Cerebellar nuclear complex (tissue), 1 donor: Measurements from ENCODE around the gene ITGB3.

ENCODE experiments used
- DNase-seq, 2 experiments: peaks; one replicate each; lab custom pipeline; 2025; lab: John Stamatoyannopoulos, UW

ITGB3 gene

DNA sequence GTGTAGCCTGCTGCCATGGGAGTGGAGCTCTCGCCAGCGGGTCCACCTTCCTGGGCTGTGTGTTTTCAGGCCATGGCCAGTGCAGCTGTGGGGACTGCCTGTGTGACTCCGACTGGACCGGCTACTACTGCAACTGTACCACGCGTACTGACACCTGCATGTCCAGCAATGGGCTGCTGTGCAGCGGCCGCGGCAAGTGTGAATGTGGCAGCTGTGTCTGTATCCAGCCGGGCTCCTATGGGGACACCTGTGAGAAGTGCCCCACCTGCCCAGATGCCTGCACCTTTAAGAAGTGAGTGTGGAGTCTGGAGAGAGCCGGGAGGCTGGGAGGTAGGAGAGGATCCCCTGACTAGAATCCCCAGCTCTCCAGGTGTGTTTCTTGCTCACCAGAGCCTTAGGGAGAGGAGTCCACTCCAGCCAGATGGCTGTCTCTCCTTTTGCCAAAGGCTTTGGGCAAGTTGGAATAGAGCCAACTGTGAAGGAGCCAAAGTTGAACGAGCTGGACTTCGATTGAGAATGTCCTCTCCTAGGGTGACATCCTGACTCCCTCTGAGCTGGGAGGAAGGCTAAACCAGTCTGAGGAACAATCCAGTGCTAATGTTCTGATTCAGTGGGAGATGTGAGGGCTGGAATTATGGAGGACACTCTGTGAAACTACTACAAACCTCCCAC is 45.7 kb downstream of the ITGB3 start:
- no peak for DNase-seq

DNA sequence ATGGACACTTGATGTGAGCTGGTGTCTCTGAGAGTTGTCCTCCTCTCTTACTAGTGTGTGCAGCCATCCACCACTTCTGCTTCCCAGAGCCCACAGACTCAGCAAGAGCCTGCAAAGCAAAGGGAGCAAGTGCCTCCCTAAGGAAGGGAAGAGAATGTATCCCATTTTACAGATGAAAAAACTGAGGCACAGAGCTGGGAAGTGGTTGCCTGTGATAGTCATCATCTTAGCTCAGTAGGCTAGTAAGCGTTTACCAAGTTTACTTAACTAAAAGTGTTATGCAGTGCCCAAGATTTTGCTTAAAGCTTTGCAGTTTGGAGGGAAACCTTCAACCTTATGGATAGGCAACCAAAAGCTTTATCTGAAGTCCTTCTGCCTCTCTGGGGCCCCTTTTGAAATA is 47.1 kb downstream of the ITGB3 start:
- no peak for DNase-seq

DNA sequence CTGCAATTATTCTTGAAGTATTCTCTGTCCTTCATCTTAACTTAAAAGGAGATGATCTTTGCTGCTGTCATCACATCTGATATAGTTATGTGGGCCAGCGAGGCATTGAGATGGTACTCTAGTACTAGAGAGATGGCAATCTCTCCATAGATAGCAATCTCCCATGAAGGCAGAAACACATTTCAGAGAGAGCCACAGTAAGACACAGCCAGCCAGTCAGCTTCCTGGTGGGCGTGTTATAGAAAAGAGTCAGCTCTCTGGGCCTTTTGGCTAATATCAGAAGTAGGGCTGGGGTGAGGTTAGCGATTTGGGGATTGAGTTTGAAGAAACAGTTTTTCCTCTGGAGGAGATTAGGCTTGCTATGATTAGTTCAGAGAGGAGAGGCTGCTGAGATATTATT is 47.5 kb downstream of the ITGB3 start:
- DNase-seq, result no peak

DNA sequence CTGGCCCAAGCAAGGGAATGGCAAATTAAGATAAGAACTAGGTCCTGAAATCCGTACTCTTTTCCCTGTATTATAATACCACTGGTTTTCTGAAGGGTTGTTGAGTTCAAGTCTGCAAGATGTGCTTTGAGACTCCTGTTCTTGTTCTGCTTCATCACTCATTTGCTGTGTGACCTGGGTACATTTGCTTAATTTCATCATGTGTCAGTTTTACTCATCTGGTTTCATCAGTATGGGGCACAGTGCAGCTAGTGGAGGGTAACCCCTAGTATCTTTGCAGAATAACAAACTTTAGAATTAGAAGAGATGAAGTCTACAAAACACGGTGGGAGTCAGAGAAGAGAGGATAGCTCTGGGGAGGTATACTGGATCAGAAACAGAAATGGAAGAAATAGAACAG is 48.2 kb downstream of the ITGB3 start:
- no peak for DNase-seq

DNA sequence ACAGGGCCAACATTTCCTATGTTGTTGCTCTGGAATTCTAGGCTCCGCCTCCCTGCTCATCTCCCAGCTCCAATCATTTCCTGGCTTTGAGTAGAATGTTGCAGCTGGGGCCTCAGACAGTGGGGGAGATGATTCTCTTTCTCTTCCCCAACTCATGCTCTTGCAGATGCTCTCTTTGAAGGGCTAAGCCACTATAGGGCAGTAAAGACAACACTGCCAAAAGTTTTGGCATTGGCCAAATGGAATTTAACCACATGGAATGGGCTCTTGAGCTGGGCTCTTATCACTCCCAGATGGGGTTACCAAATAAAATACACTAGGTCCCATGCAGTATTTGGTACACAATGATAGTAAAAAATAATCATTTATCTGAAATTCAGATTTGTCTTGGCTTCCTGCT is 50.6 kb downstream of the ITGB3 start:
- no peak for DNase-seq

DNA sequence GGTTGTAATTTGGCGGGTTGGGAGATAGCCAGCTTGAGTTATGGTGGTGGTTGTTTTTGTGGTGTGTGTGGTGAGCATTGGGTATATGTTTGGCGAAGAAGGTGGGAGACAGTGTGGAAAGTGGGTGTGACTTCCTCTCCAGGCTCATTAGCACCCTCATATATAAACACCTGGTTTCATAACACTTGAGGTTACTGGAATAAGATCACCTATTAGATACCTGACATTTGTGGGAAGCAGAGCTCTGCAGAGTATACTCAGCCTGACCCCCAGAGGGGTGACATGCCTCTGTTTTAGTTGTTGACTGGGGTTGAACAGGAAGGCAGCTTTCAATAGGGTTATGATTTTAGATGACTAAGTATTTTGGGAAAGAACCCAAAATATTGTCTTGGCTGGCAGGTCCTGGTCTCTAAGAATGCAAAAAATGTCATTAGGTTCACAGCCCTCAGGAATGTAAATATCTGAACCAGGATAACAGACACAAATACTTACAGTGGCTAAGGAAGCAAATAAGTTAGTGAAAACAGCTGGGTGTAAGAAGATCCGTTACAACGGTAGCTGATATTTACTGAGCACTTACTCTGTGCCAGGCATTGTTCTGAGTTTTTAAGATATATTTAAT is 51.8 kb downstream of the ITGB3 start:
- no peak for DNase-seq

DNA sequence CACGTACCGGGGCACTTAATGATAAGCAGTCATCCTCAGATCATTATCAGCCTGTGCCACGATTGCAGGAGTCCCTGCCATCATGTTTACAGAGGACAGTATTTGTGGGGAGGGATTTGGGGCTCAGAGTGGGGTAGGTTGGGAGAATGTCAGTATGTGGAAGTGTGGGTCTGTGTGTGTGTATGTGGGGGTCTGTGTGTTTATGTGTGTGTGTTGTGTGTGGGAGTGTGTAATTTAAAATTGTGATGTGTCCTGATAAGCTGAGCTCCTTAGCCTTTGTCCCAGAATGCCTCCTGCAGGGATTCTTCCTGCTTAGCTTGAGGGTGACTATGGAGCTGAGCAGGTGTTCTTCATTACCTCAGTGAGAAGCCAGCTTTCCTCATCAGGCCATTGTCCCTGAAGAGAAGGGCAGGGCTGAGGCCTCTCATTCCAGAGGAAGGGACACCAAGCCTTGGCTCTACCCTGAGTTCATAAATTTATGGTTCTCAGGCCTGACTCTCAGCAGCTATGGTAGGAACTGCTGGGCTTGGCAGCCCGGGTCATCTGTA is 56.6 kb downstream of the ITGB3 start:
- DNase-seq, result no peak

DNA sequence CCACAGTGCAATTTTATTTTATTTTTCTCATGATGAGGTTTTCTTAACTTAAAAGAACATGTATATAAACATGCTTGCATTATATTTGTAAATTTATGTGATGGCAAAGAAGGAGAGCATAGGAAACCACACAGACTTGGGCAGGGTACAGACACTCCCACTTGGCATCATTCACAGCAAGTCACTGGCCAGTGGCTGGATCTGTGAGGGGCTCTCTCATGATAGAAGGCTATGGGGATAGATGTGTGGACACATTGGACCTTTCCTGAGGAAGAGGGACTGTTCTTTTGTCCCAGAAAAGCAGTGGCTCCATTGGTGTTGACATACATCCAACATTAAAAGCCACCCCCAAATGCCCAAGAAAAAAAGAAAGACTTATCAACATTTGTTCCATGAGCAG is 57.8 kb downstream of the ITGB3 start:
- DNase-seq, result no peak

DNA sequence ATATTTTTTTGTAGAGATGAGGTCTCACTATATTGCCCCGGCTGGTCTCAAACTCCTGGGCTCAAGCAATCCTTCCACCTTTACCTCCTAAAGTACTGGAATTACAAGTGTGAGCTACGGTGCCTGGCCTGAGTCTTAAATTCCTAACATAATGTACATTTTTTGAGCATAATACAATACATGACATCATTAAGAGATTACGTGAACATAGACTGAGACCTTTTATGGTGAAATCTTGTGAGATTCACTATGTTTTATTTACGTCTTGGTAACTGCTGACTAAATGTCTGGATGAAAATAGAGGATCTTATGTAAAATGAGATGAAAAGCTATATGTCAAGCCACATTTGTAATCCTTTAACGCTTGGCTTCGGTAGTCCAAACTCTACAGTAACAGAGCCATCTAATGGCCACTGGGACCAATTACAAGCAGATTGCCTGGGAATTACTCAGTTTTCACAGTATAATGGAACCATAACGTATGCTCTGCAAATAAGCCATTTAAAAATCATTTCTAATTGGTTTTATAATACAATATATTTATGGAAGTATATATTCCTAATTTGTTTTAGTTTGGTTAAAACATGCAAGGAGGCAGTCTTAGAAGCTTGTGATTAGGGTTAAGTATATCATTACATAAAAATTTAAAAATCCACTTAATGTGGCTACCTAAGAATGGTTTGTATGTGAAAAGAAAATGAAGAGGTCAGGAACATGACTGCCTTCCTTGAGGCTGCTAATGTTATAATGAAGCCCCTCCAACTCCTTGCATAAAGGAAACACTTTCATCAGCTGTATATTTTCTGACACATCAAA is 62.0 kb downstream of the ITGB3 start:
- DNase-seq, result peak in 1 of 2 experiments; percentile 4

DNA sequence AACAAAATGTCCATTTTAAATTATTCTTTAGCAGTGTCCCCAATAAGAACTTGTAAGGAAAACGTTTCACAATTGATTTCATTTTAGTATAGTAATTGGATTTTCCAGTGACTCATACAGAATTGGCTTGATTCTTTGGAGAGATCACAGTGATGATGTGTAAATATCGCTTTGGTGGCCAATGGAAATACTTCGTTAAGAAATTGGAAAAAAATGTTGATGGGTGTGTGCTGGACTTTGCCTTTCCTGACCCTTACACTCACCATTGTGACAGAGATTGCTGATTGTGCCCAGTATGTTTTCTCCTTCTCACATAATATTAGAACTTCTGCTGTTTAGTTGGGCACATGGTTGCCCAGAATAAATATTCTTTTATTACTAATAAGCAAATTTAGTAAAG is 62.7 kb downstream of the ITGB3 start:
- no peak for DNase-seq

DNA sequence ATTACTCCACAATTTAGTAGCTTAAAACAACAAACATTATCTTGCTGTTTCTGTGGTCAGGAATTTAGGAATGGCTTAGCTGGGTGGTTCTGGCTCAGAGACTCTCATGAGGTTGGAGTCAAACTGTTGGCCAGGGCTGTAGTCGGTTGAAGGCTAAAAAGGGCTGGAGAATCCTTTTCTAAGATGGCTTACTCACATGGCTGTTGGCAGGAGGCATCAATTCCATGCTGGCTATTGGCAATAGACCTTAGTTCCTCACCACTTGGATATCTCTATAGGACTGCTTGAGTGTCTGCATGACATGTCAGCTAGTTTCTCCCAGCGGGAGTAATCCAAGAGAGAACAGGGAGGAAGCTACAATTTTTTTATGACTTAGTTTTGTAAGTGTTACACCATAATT is 63.5 kb downstream of the ITGB3 start:
- no peak for DNase-seq

DNA sequence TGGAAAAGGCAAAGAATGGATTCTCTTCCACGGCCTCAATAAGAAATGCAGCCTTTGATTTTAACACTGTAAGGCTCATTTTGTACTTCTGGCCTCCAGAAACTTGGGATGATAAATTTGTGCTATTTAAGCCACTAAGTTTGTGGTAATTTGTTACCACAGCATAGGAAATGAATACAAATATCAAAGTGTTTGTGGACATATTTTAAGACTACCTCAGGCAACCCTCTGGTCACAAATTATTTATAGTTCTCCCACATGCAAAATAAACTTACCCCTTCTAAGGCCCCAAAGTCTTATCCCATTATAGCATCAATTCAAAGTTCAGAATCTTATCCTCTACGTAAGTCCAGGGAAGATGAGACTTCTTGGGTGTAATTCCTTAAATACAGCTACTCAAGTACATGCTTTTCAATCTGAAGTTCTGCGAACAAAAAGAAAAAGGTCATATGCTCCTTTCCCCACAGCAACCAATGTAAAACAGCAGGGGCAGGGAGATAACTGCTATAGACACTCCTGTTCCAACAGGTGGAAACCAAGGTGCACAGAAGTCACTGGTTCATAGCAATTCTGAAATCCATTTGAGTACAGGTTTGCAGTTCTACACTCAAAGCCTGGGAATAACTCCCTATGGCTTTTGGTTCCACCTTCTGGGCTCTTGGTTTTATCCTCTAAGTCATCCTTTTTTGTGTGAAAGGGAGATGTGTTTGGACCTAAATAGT is 64.7 kb downstream of the ITGB3 start:
- DNase-seq, result no peak

DNA sequence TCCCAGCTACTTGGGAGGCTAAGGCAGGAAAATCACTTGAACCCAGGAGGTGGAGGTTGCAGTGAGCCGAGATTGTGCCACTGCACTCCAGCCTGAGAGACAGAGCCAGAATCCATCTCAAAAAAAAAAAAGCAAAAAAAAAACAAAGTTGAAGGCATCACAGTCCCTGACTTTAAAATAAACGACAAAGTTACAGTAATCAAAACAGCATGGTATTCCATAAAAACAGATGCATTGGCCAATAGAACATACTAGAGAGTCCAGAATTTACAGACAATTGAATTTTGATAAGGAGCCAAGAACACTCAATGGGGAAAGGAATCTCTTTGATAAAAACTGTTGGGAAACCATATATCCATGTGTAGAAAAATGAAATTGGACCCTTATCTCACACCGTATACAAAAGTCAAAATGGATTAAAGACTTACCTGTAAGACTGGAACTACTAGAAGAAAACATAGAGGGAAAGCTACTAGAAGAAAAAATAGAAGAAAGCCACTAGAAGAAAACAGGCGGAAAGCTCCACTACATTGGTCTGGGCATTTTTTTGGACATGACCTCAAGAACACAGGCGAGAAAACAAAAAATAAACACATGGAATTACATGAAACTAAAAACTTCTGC is 67.4 kb downstream of the ITGB3 start:
- DNase-seq, result no peak

DNA sequence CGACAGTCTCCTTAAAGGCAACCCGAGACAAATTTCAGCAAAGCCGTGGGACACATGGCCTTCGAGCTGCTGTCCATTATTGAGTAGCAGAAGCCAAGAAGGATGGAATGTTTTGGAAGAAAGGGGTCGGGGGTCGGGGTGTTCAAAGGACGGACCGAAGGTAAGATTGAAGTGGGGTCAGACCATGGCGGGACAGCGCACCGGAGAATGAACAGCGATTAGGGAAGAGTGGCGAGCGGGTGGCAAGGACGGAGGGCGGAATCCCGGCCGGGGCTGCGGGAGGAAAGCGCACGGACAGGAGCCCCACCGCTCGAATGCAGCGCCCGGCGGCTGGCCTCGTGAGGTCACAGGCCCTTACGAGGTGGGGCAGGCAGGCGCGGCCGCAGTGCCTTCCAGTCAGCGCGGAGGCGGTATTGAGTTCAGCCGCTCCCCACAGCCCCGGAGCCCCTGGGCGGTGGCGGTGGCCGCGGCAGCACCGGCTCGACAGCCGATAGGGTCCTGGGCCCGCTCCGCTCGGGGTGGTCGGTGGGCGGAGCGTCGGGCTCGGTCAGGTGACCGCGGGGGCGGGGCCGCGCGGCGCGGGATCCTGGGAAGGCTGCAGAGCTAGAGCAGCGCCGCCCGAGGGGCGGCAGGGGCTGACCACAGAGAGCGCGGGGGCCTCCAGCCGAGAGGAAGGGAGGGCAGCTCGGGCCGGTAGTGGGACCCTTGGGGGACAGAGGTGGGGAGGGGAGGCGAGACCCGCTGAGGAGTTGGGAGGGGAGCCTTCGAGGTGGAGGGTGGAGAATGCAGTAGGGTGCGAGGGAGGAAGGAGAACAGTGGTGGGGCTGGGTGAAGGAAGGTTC is 70.0 kb downstream of the ITGB3 start, which contains the start of gene EFCAB13:
Gene EFCAB13 (plus strand): TSS at position 574 of the 842 bp plus-strand sequence. CDS start 4,399 bp downstream, outside the sequence.
- DNase-seq, result peak in 1 of 2 experiments; percentile 15

DNA sequence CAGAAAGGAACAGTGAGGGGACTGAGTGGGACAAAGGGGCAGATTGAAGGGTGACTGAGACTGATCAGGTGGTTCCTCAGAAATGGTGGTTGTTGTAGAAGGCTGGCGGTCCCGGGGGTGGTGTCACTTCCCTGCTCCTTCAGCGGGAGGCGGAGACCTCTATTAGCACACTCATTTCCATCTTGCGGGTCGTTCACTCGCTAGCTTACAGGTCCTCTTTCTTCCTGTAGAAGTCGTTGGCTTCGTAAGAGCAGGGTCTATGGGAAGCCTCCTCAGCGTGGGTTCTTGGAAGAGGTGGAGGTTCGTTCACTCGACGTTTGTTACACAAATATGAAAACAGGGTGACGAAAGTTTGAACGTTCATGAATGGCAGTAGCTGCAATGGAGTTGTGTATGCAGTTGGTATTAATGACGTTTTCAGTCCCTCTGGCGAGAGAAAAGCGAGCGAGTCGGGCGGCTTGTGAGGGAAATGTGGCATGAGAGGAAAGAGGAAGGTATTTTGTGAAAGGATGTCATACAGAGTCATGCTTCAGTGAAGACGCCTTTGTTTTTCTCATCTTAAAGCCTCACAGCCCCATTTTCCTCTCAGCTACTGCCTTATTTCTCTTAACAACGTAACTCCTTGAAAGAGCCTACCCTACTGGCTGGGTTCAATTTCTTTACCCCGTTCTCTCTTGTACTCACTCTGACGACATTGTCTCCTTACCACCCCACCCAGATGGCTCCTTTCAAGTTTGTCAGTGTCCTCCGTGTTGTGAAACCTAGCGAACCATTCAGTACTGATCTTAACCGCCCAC is 70.8 kb downstream of the ITGB3 start:
- no peak for DNase-seq

DNA sequence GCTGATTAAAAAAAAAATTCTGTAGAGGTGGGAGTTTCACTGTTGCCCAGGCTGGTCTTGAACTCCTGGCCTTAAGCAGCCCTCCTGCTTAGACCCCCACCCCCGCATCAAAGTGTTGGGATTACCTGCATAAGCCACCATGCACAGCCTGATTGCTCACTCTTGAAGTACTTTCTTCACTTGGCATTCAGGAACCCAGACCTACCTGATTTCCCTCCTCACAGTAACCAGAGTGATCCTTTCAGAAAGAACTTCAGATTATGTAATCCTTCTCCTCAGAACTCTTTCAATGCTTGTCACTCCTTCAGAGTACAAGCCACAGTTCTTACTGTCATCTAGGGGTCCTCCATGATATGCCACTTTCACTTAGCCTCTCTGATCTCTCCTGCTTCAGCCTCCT is 71.5 kb downstream of the ITGB3 start:
- no peak for DNase-seq

DNA sequence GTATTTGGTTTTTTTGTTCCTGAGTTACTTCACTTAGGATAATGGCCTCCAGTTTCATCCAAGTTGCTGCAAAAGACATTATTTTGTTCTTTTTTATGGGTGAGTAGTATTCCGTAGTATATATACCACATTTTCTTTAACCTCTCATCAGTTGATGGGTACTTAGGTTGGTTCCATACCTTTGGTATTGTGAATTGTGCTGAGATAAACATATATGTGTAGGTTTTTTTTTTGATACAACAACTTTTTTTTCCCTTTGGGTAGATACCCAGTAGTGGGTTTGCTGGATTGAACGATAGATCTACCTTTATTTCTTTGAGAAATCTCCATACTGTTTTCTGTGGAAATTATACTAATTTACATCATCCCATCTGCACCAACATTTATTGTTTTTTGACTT is 76.9 kb downstream of the ITGB3 start:
- DNase-seq, result no peak

DNA sequence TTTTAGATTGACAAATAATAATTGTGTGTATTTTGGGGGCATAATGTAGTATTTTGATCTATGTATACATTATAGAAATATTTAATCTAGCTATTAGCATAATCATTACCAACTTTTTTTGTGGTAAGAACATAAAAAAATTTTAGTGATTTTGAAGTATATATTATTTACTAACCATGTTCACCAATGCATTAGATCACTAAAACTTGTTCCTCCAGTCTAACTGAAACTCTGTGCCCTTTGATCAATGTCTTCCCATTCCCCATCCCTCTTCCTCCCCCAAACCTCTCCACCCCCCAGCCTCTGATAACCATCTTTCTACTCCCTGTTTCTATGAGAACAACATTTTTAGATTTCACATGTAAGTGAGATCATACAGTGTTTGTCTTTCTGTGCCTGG is 78.7 kb downstream of the ITGB3 start:
- DNase-seq, result no peak

DNA sequence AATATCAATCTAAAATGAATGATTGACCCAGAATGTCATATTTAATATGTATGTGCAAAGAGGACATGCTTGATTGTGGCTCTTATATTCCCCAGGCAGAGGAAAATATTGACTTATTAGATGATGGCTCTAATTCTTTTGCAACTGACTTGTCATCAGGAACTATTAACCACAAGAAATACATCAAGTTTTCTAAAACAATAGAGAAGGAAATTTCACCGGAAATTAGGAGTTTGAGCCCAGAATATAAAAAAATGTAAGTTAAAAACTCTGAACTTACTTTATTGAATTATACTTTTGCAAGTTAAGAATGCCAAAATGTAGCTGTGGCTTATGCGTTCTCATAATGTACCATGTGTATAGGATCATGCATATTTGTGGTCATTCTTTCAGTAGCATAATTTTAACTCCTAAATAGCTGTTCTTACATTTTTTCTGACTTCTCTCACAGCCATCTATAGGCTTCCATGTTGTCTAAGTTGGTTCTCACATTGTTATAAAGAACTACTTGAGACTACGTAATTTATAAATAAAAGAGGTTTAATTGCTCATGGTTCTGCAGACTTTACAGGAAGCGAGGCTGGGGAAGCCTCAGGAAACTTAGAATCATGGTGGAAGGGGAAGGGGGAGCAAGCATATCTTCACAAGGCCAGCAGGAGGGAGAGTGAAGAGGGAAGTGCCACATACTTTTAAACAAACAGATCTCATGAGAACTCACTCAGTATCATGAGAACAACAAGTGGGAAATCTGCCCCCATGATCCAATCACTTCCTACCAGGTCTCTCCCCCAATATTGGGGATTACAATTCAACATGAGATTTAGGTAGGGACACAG is 81.7 kb downstream of the ITGB3 start:
- DNase-seq, result no peak
